Activated CD4-positive, alpha-beta T cell treated with anti-CD3 and anti-CD28 coated beads, Interleukin-2, amount 50 U/mL, for 4 hours (primary cell): Measurements from ENCODE around the gene ENPP6.
"Not testable (repeated sequence)": the region's sequence is repeated elsewhere in the genome, so short reads cannot be mapped to it uniquely, and the experiment has no call there.

Experiments used
- DNase-seq, 2 experiments: peaks; one replicate each; pipeline ENCODE4 v3.0.0-alpha.2; 2020

The ENPP6 gene

GRCh38 chr4:184146951-184147350 lies 70.7 kb downstream of the ENPP6 start:
- no peak for DNase-seq

- no peak for DNase-seq
Observed at GRCh38 chr4:184145596-184145995, 72.1 kb downstream of the ENPP6 start.

- no peak for DNase-seq
Observed at GRCh38 chr4:184143770-184144564, 73.7 kb downstream of the ENPP6 start.

- DNase-seq = no peak
Observed at GRCh38 chr4:184142121-184143000, 75.3 kb downstream of the ENPP6 start.

GRCh38 chr4:184140901-184141300 lies 76.8 kb downstream of the ENPP6 start:
- not testable (repeated sequence) for DNase-seq

GRCh38 chr4:184136525-184136924 lies 81.1 kb downstream of the ENPP6 start:
- no peak for DNase-seq

GRCh38 chr4:184126800-184127199 lies 90.9 kb downstream of the ENPP6 start:
- DNase-seq = no peak

GRCh38 chr4:184122631-184123408 lies 94.9 kb downstream of the ENPP6 start:
- no peak for DNase-seq

GRCh38 chr4:184120549-184121127 lies 97.0 kb downstream of the ENPP6 start:
- DNase-seq = no peak

GRCh38 chr4:184117662-184118199 lies 99.9 kb downstream of the ENPP6 start:
- no peak for DNase-seq

GRCh38 chr4:184115399-184115798 lies 102.3 kb downstream of the ENPP6 start:
- no peak for DNase-seq

- no peak for DNase-seq
Observed at GRCh38 chr4:184114431-184114830, 103.2 kb downstream of the ENPP6 start.

- DNase-seq = no peak
Observed at GRCh38 chr4:184112006-184112550, 105.6 kb downstream of the ENPP6 start.

- DNase-seq = no peak
Observed at GRCh38 chr4:184111233-184111832, 106.3 kb downstream of the ENPP6 start.

- no peak for DNase-seq
Observed at GRCh38 chr4:184110452-184111224, 107.0 kb downstream of the ENPP6 start.

GRCh38 chr4:184108006-184108501 lies 109.6 kb downstream of the ENPP6 start:
- DNase-seq = no peak

- DNase-seq = no peak
Observed at GRCh38 chr4:184104419-184105101, 113.1 kb downstream of the ENPP6 start.

- DNase-seq = no peak
Observed at GRCh38 chr4:184103527-184104264, 114.0 kb downstream of the ENPP6 start.

- DNase-seq = no peak
Observed at GRCh38 chr4:184102927-184103326, 114.7 kb downstream of the ENPP6 start.
